ENCODE data around the gene NOXA1.
"Not testable (repeated sequence)": the region's sequence is repeated elsewhere in the genome, so short reads cannot be mapped to it uniquely, and the experiment has no call there.

NOXA1 gene

GRCh38 chr9:137422604-137423513 is at the start of gene NOXA1, which contains the start of gene EXD3:
Gene NOXA1, plus strand, starts transcription at chr9:137423393. Its CDS starts 137 bp downstream, at chr9:137423530.
Gene EXD3, minus strand, starts transcription at chr9:137423162. Its CDS starts 27,805 bp downstream, at chr9:137395357.
- TF ChIP-seq CTCF (IDR thresholded peaks at IDR 0.05; ENCODE audit: insufficient read depth, low read depth, low read length, missing control alignments) = peak; percentile 78
- peak within 1 kb of the TSS; percentile 69 for H3K4me3 ChIP-seq (ENCODE audit: low read depth, low read length)
- DNase-seq (ENCODE audit: low read depth) = peak; percentile 97

- no peak for DNase-seq (ENCODE audit: low read depth)
- no peak overlapping the region for H3K4me3 ChIP-seq (ENCODE audit: low read depth, low read length)
- no peak for TF ChIP-seq CTCF (IDR thresholded peaks at IDR 0.05; ENCODE audit: insufficient read depth, low read depth, low read length, missing control alignments)
These were observed 49.6 kb upstream of the NOXA1 start for GRCh38 chr9:137373611-137373980.

GRCh38 chr9:137374131-137374845 is 48.9 kb upstream of the NOXA1 start:
- TF ChIP-seq CTCF (IDR thresholded peaks at IDR 0.05; ENCODE audit: insufficient read depth, low read depth, low read length, missing control alignments) = no peak
- no peak overlapping the region for H3K4me3 ChIP-seq (ENCODE audit: low read depth, low read length)
- no peak for DNase-seq (ENCODE audit: low read depth)

- H3K4me3 ChIP-seq (ENCODE audit: low read depth, low read length) = no peak overlapping the region
- no peak for TF ChIP-seq CTCF (IDR thresholded peaks at IDR 0.05; ENCODE audit: insufficient read depth, low read depth, low read length, missing control alignments)
These were observed 47.7 kb upstream of the NOXA1 start for GRCh38 chr9:137375321-137376058.

GRCh38 chr9:137376386-137376785 is 46.8 kb upstream of the NOXA1 start:
- DNase-seq (ENCODE audit: low read depth) = no peak
- no peak overlapping the region for H3K4me3 ChIP-seq (ENCODE audit: low read depth, low read length)
- TF ChIP-seq CTCF (IDR thresholded peaks at IDR 0.05; ENCODE audit: insufficient read depth, low read depth, low read length, missing control alignments) = no peak

More at GRCh38 chr9:137375321-137376058, 47.7 kb upstream of the NOXA1 start:
- DNase-seq (ENCODE audit: low read depth) = no peak

GRCh38 chr9:137378688-137379410 is 44.3 kb upstream of the NOXA1 start:
- H3K4me3 ChIP-seq (ENCODE audit: low read depth, low read length); DNase-seq (ENCODE audit: low read depth): not testable (repeated sequence)
